GM06990 (cell line): Measurements from ENCODE around the gene AK8.

Source experiments
- DNase-seq: peaks from one replicate; pipeline ENCODE4 v3.0.0-alpha.2; 2011; ENCODE audit not compliant: insufficient read length; ENCODE audit errors: extremely low read depth
- H3K27me3 ChIP-seq: replicated peaks from 2 replicates; pipeline ENCODE4 v1.6.0; 2011; ENCODE audit warnings: low read length; ENCODE audit not compliant: control insufficient read depth, insufficient read depth
- H3K36me3 ChIP-seq: 2 replicates; pipeline ENCODE4 v1.5.1; 2011; ENCODE audit warnings: low read length; ENCODE audit not compliant: control insufficient read depth, insufficient read depth
- H3K4me3 ChIP-seq: replicated peaks from 2 replicates; pipeline ENCODE4 v1.5.1; 2011; ENCODE audit warnings: low read depth, mild to moderate bottlenecking, control low read depth, low read length
- TF ChIP-seq, protein P1 (sequence below): IDR thresholded peaks from 2 replicates; pipeline ENCODE4 v1.5.1; 2011; ENCODE audit warnings: low read length, control low read depth, mild to moderate bottlenecking, inconsistent platforms; ENCODE audit not compliant: insufficient read depth, poor library complexity, severe bottlenecking

The AK8 gene

GRCh38 chr9:132820169-132820944 is 57.7 kb downstream of the AK8 start:
- H3K4me3 ChIP-seq, result no peak overlapping the region
- no peaks in the 10 kb centered on the region; the same call in none of the 2 replicates for H3K27me3 ChIP-seq
- H3K36me3 ChIP-seq, result no peaks in the 10 kb centered on the region
- DNase-seq, result no peak
- TF ChIP-seq, protein P1, sequence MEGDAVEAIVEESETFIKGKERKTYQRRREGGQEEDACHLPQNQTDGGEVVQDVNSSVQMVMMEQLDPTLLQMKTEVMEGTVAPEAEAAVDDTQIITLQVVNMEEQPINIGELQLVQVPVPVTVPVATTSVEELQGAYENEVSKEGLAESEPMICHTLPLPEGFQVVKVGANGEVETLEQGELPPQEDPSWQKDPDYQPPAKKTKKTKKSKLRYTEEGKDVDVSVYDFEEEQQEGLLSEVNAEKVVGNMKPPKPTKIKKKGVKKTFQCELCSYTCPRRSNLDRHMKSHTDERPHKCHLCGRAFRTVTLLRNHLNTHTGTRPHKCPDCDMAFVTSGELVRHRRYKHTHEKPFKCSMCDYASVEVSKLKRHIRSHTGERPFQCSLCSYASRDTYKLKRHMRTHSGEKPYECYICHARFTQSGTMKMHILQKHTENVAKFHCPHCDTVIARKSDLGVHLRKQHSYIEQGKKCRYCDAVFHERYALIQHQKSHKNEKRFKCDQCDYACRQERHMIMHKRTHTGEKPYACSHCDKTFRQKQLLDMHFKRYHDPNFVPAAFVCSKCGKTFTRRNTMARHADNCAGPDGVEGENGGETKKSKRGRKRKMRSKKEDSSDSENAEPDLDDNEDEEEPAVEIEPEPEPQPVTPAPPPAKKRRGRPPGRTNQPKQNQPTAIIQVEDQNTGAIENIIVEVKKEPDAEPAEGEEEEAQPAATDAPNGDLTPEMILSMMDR, result no peak

DNA sequence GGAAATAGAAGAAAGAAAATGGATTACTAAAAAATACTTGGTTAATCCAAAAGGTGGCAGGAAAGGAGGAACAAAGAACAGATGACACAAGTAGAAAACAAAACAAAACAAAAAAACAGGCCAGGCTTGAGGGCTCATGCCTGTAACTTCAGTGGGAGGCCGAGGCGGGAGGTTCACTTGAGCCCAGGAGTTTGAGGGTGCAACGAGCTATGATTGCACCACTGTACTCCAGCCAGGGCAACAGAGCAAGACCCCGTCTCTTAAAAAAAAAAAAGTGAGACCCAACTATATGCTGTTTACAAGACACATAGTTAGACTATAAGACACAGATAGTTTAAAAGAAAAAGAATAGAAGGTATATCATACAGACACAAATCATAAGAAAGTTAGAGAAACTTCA is 59.5 kb downstream of the AK8 start:
- Histone ChIP-seq H3K27me3 (no peaks in the 10 kb centered on the region; the same call in 1 of the 2 replicates), H3K4me3 (no peak overlapping the region), H3K36me3 (no peaks in the 10 kb centered on the region)
- TF ChIP-seq, protein P1, result no peak
- no peak for DNase-seq

- no peaks in the 10 kb centered on the region; the same call in 1 of the 2 replicates for H3K27me3 ChIP-seq
- no peak for DNase-seq
These were observed 63.1 kb downstream of the AK8 start for GRCh38 chr9:132814937-132815336.

GRCh38 chr9:132813115-132813771 is 64.8 kb downstream of the AK8 start:
- Histone ChIP-seq H3K36me3 (no peaks in the 10 kb centered on the region), H3K27me3 (peaks cover 2% of the 10 kb centered on the region), H3K4me3 (no peak overlapping the region)
- TF ChIP-seq, protein P1, result no peak
- no peak for DNase-seq

More at GRCh38 chr9:132814937-132815336, 63.1 kb downstream of the AK8 start:
- TF ChIP-seq, protein P1, result no peak
- Histone ChIP-seq H3K4me3 (no peak overlapping the region), H3K36me3 (no peaks in the 10 kb centered on the region)

- H3K27me3 ChIP-seq, result peaks cover 2% of the 10 kb centered on the region
- H3K4me3 ChIP-seq, result no peak overlapping the region
- no peaks in the 10 kb centered on the region for H3K36me3 ChIP-seq
- no peak for DNase-seq
- TF ChIP-seq, protein P1, result no peak
These were observed 66.1 kb downstream of the AK8 start for GRCh38 chr9:132811985-132812384.
